Trophoblast cell (in vitro differentiated cells and primary cell): ENCODE results near the gene CTNNA3.

Source experiments
- DNase-seq, 2 donors: peaks; one replicate each; pipeline ENCODE4 v3.0.0-alpha.2; 2016
- H2AFZ ChIP-seq: 2 replicates; pipeline ENCODE4 v1.6.1; 2013; ENCODE audit warnings: low read length, moderate library complexity, mild to moderate bottlenecking; ENCODE audit not compliant: insufficient read depth, poor library complexity
- H2AK5ac ChIP-seq: 2 replicates; pipeline ENCODE4 v1.6.1; 2013; ENCODE audit warnings: mild to moderate bottlenecking, low read length
- H2BK120ac ChIP-seq: 2 replicates; pipeline ENCODE4 v1.6.1; 2013; ENCODE audit warnings: low read length, mild to moderate bottlenecking, moderate library complexity; ENCODE audit not compliant: insufficient read depth, poor library complexity
- H2BK12ac ChIP-seq: 2 replicates; pipeline ENCODE4 v1.6.1; 2013; ENCODE audit warnings: mild to moderate bottlenecking, low read length, moderate library complexity
- H2BK5ac ChIP-seq: 2 replicates; pipeline ENCODE4 v1.6.1; 2013; ENCODE audit warnings: low read length, low read depth, moderate library complexity, mild to moderate bottlenecking; ENCODE audit not compliant: poor library complexity
- H3K14ac ChIP-seq: 2 replicates; pipeline ENCODE4 v1.6.1; 2013; ENCODE audit warnings: mild to moderate bottlenecking, low read length
- H3K18ac ChIP-seq: 2 replicates; pipeline ENCODE4 v1.6.1; 2013; ENCODE audit warnings: mild to moderate bottlenecking, low read length
- H3K23ac ChIP-seq: 2 replicates; pipeline ENCODE4 v1.6.1; 2013; ENCODE audit warnings: low read length
- H3K27ac ChIP-seq: 2 replicates; pipeline ENCODE4 v1.5.1; 2013; ENCODE audit warnings: low read depth, mild to moderate bottlenecking, inconsistent platforms, low read length, moderate library complexity
- H3K27me3 ChIP-seq: 2 replicates; pipeline ENCODE4 v1.6.1; 2013; ENCODE audit warnings: inconsistent platforms, mild to moderate bottlenecking, low read length, moderate library complexity; ENCODE audit not compliant: insufficient read depth
- H3K36me3 ChIP-seq, 2 experiments: 1 replicate in 1 of 2; 2 replicates in 1 of 2; pipeline ENCODE4 v1.6.1; 2013; ENCODE audit warnings: low read length in 2 of 2, mild to moderate bottlenecking in 2 of 2, moderate library complexity in 1 of 2; ENCODE audit not compliant: insufficient read depth in 2 of 2, control insufficient read depth in 1 of 2
- H3K4ac ChIP-seq: 2 replicates; pipeline ENCODE4 v1.6.1; 2013; ENCODE audit warnings: low read depth, mild to moderate bottlenecking, low read length, moderate library complexity
- H3K4me1 ChIP-seq, 2 experiments: 1 replicate in 1 of 2; 2 replicates in 1 of 2; pipeline ENCODE4 v1.6.1; 2013; ENCODE audit warnings: low read length in 2 of 2, mild to moderate bottlenecking in 2 of 2, moderate library complexity in 1 of 2; ENCODE audit not compliant: insufficient read depth in 2 of 2, control insufficient read depth in 1 of 2
- H3K4me2 ChIP-seq: 2 replicates; pipeline ENCODE4 v1.6.1; 2013; ENCODE audit warnings: inconsistent platforms, mild to moderate bottlenecking, low read length, moderate library complexity
- H3K4me3 ChIP-seq: 2 replicates; pipeline ENCODE4 v1.5.1; 2013; ENCODE audit warnings: mild to moderate bottlenecking, low read depth, low read length, inconsistent platforms
- H3K79me1 ChIP-seq: one replicate; pipeline ENCODE4 v1.6.1; 2013; ENCODE audit warnings: low read length
- H3K79me2 ChIP-seq: 2 replicates; pipeline ENCODE4 v1.6.1; 2013; ENCODE audit warnings: low read length, mild to moderate bottlenecking; ENCODE audit not compliant: control insufficient read depth, insufficient read depth, poor library complexity
- H3K9ac ChIP-seq: 2 replicates; pipeline ENCODE4 v1.6.1; 2013; ENCODE audit warnings: mild to moderate bottlenecking, low read length
- H3K9me3 ChIP-seq: 2 replicates; pipeline ENCODE4 v1.6.1; 2013; ENCODE audit warnings: low read depth, mild to moderate bottlenecking, control low read depth, inconsistent platforms, low read length; ENCODE audit not compliant: insufficient read depth
- H4K12ac ChIP-seq: 2 replicates; pipeline ENCODE4 v1.6.1; 2013; ENCODE audit warnings: low read depth, mild to moderate bottlenecking, low read length, moderate library complexity
- H4K8ac ChIP-seq: 2 replicates; pipeline ENCODE4 v1.6.1; 2013; ENCODE audit warnings: low read depth, mild to moderate bottlenecking, low read length, moderate library complexity
- H4K91ac ChIP-seq: one replicate; pipeline ENCODE4 v1.6.1; 2013; ENCODE audit warnings: low read depth, mild to moderate bottlenecking, low read length, moderate library complexity
- WGBS: extraction: QIAGEN DNeasy Blood & Tissue Kit; methylation state at CpG from one replicate; pipeline ENCODE4 v1.1.7; 2013; ENCODE audit warnings: missing lambda C conversion rate; ENCODE audit not compliant: insufficient read length, insufficient coverage; ENCODE audit errors: extremely low coverage; 5-methylcytosine and 5-hydroxymethylcytosine counted together

Gene CTNNA3

DNA sequence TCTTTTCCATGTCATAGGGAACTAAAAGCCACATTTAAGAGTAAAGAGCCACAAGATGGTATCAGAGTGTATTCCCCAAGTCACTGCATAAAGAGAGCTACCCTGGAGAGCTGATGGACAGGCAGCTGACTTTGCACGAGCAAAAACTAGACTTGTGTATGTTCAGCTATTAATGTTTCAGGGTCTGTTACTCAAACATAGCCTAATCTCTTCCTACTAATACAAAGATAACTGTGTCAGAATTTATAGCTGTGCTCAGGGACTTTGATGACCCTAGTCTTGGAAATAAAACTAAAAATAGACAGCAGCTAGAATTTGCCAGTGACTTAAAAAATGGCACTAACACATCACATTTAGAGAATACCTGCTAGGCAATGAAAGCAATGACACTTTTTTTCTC, 815.7 kb downstream of the CTNNA3 start:
- H2BK5ac ChIP-seq: no peak overlapping the region
- no peak overlapping the region for H2AK5ac ChIP-seq
- H3K79me2 ChIP-seq: no peaks in the 10 kb centered on the region
- no peaks in the 10 kb centered on the region for H3K79me1 ChIP-seq
- no peak overlapping the region for H3K23ac ChIP-seq
- no peak overlapping the region for H3K4me3 ChIP-seq
- no peaks in the 10 kb centered on the region for H3K27me3 ChIP-seq
- WGBS: no CpG with 5 or more reads among the region's 1 CpG
- no peak overlapping the region for H2BK12ac ChIP-seq
- H3K4me1 ChIP-seq: no peaks in the 10 kb centered on the region
- H3K18ac ChIP-seq: no peak overlapping the region
- H4K8ac ChIP-seq: no peak overlapping the region
- H2AFZ ChIP-seq: no peak overlapping the region
- DNase-seq: no peak
- no peak overlapping the region for H3K9ac ChIP-seq
- no peak overlapping the region for H3K14ac ChIP-seq
- no peak overlapping the region for H3K27ac ChIP-seq
- H3K4me2 ChIP-seq: no peak overlapping the region
- H3K9me3 ChIP-seq: no peaks in the 10 kb centered on the region
- H4K12ac ChIP-seq: no peak overlapping the region
- H3K36me3 ChIP-seq: no peaks in the 10 kb centered on the region
- no peak overlapping the region for H3K4ac ChIP-seq
- H2BK120ac ChIP-seq: no peak overlapping the region
- no peak overlapping the region for H4K91ac ChIP-seq

DNA sequence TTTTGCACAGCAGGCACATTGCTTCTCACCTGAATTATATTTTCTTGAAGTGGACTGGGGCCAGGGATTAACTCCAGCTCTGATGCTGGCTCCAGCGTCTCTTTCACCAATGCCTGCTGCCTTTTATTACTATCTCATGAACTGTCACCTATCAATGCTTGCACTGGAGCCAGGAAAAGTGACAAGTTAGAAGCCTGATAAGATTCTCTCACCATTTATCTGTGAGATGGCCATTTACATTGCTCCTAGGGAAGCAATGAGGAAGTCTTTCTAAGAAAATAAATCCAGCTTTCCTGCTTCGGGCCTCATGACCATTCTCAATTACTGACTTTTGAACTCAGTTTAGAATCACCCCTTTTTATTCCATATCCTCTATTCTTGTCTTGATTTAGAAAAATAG, 818.6 kb downstream of the CTNNA3 start:
- no peak overlapping the region for H2BK5ac ChIP-seq
- H3K4me1 ChIP-seq: no peaks in the 10 kb centered on the region
- no peaks in the 10 kb centered on the region for H3K79me1 ChIP-seq
- H2AK5ac ChIP-seq: no peak overlapping the region
- no peak overlapping the region for H3K4me2 ChIP-seq
- H4K8ac ChIP-seq: no peak overlapping the region
- no peak for DNase-seq
- H2BK12ac ChIP-seq: no peak overlapping the region
- H3K36me3 ChIP-seq: no peaks in the 10 kb centered on the region
- no CpG with 5 or more reads among the region's 2 CpGs for WGBS
- no peaks in the 10 kb centered on the region for H3K79me2 ChIP-seq
- H3K27ac ChIP-seq: no peak overlapping the region
- no peak overlapping the region for H3K14ac ChIP-seq
- no peak overlapping the region for H3K4ac ChIP-seq
- H2AFZ ChIP-seq: no peak overlapping the region
- H4K91ac ChIP-seq: no peak overlapping the region
- H3K23ac ChIP-seq: no peak overlapping the region
- no peak overlapping the region for H3K4me3 ChIP-seq
- no peaks in the 10 kb centered on the region for H3K9me3 ChIP-seq
- H3K27me3 ChIP-seq: no peaks in the 10 kb centered on the region
- H3K9ac ChIP-seq: no peak overlapping the region
- no peak overlapping the region for H2BK120ac ChIP-seq
- no peak overlapping the region for H4K12ac ChIP-seq
- H3K18ac ChIP-seq: no peak overlapping the region

DNA sequence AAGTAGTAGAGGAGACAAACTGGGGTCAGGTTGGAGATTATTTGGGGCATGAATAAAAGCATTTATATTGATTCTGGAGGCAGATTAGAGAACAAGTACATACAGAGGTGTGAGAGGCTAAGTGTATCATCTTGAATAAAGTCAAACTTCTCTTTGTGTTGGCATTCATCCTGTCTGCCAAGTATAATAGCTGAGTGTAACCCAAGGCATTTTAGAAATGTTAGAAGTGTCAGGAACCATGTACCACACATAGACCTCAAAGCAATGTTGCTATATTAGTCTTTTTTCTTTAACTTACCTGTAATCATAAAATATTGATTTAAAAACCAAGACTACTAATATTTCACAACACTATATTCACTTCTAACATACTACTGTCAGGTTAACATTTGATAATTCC, 826.4 kb downstream of the CTNNA3 start:
- H2AFZ ChIP-seq: no peak overlapping the region
- H3K36me3 ChIP-seq: no peaks in the 10 kb centered on the region
- no peak overlapping the region for H3K4ac ChIP-seq
- H3K18ac ChIP-seq: no peak overlapping the region
- no peak overlapping the region for H3K4me2 ChIP-seq
- H3K23ac ChIP-seq: no peak overlapping the region
- no peaks in the 10 kb centered on the region for H3K4me1 ChIP-seq
- H2BK12ac ChIP-seq: no peak overlapping the region
- no peak overlapping the region for H2BK120ac ChIP-seq
- no peak for DNase-seq
- H3K79me1 ChIP-seq: no peaks in the 10 kb centered on the region
- no peak overlapping the region for H3K14ac ChIP-seq
- no peak overlapping the region for H4K8ac ChIP-seq
- no peak overlapping the region for H4K91ac ChIP-seq
- no peak overlapping the region for H2AK5ac ChIP-seq
- no peaks in the 10 kb centered on the region for H3K79me2 ChIP-seq
- H3K9ac ChIP-seq: no peak overlapping the region
- H3K9me3 ChIP-seq: no peaks in the 10 kb centered on the region
- no peak overlapping the region for H3K4me3 ChIP-seq
- H2BK5ac ChIP-seq: no peak overlapping the region
- no peak overlapping the region for H3K27ac ChIP-seq
- no peak overlapping the region for H4K12ac ChIP-seq
- no peaks in the 10 kb centered on the region for H3K27me3 ChIP-seq

DNA sequence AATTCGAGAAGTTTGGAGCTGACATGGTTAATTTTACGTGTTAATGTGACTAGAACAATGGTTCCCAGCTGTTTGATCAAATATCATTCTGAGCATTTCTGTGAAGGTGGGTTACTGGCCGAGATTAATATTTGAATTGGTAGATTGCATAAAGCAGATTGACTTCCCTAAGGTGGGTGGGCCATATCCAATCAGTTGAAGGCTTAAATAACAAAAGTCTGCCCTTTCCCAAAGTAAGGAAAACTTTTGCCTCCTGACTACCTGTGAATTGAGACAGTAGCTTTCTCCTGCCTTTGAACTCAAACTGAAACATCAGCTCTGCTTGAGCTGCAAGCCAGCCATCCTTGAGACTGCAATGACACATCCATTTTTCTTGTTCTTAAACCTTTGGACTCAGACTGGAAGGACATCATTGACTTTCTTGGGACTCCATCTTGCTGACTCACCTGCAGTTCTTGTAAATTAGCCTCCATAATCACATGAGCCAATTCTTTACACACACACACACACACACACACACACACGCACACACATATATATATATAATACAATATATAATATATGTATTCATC, 833.2 kb downstream of the CTNNA3 start:
- no peak overlapping the region for H3K4me2 ChIP-seq
- no peaks in the 10 kb centered on the region for H3K9me3 ChIP-seq
- no peak overlapping the region for H2BK5ac ChIP-seq
- H3K79me2 ChIP-seq: no peaks in the 10 kb centered on the region
- no peak overlapping the region for H2AFZ ChIP-seq
- no peak overlapping the region for H4K12ac ChIP-seq
- H3K79me1 ChIP-seq: no peaks in the 10 kb centered on the region
- H4K91ac ChIP-seq: no peak overlapping the region
- H3K23ac ChIP-seq: no peak overlapping the region
- H2AK5ac ChIP-seq: no peak overlapping the region
- H3K4me1 ChIP-seq: no peaks in the 10 kb centered on the region
- H3K18ac ChIP-seq: no peak overlapping the region
- H3K4ac ChIP-seq: no peak overlapping the region
- DNase-seq: no peak
- no peaks in the 10 kb centered on the region for H3K36me3 ChIP-seq
- H2BK120ac ChIP-seq: no peak overlapping the region
- H2BK12ac ChIP-seq: no peak overlapping the region
- no peak overlapping the region for H4K8ac ChIP-seq
- no CpG with 5 or more reads among the region's 4 CpGs for WGBS
- H3K4me3 ChIP-seq: no peak overlapping the region
- no peak overlapping the region for H3K14ac ChIP-seq
- H3K27ac ChIP-seq: no peak overlapping the region
- H3K27me3 ChIP-seq: no peaks in the 10 kb centered on the region
- H3K9ac ChIP-seq: no peak overlapping the region
